GM19023 (cell line): ENCODE results near the gene MPV17.
"Not testable (repeated sequence)": the region's sequence is repeated elsewhere in the genome, so short reads cannot be mapped to it uniquely, and the experiment has no call there.

Experiments used
- ATAC-seq: cut with Tn5 transposase; IDR thresholded peaks from one replicate; pipeline ENCODE4 v1.9.1; 2021; ENCODE audit warnings: mild to moderate bottlenecking, moderate library complexity; ENCODE audit not compliant: unreplicated experiment

MPV17 gene

DNA sequence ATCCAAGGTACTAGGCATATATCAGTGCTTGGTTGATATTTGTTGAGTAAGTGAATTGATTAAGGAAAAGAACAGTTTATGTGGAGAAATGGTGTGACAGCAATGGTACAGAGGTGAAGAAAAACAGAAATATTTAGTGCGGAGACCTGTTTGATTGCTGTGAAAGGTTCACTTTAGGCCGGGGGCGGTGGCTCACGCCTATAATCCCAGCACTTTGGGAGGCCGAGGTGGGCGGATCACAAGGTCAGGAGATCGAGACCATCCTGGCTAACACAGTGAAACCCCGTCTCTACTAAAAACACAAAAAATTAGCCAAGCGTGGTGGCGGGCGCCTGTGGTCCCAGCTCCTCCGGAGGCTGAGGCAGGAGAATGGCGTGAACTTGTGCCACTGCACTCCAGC, 54.6 kb downstream of the MPV17 start:
- not testable (repeated sequence) for ATAC-seq

DNA sequence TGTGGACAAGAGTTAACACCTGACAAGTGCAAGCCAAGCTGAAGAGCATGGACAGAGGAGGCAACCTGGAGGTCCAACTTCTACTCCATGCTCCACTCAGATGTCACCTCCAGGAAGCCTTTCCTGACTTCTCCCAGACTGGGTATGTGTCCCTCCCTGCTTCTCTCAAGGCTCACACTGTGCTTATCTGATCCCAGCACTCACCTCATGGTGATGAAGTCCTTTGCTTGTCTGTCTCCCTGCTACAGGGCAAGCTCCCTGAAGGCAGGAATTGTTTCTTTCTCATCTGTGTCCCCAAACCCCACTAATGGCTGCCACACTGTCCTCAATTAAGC, 57.4 kb downstream of the MPV17 start:
- no peak for ATAC-seq

DNA sequence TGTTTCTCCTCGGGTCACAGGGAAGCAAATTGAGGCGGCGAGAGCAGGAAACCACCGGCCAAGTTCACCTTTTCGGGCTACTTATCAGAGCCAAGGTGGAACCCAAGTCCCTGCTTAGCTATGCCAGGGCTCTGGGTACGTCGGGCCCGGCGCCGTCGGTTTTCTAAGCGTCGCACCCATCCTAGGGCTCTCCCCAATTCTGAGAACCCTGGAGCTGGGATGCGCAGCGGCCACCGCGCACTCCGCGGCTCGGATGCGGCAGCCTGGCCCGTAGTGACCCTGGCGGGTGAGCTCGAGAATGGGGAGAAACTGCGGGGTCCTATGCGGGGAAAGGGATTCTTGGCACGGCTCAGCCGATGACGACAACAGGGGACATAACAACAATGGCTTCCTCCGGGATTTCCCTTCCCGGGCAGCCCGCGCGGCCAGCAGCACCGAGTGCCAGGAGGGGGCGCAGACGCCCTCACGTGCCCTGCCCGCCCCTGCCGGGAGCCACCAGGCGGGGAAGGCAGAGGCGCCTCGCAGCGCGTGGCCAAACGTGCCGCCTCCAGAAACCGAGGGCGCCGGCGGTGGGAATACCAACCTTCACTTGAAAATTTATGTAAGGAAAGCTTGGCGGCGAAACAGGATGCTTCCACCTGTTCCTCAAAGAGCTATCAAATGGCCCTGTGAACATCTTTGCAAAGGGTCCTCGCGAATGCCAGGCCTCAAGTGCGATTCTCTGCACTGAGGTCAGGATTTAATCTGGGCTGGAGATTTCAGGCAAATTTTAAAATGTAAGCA, 58.0 kb downstream of the MPV17 start:
- no peak for ATAC-seq

DNA sequence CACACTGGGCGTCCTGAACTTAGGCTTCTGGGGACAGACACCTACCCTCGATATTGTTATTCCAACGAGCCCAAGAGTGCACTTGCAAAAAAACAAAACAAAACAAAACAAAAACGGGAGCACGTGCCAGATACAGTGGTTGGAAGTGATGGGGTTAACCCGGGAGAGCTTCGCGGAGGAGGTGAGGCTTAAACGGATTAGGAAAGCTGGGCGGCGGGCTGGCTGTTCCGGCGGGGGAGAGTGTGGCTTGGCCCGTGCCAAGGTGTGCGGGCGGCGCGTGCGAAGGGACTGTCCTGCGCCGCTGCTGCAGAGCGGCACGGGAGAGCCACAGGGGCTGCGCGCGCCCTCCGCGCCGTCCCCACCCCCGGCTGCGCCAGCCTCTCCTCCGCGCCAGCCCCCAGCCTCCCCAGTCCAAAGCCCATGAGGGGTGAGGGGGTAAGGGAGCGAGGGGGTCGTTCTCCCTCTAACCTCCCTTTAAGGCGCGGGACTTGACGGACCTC, 58.6 kb downstream of the MPV17 start:
- no peak for ATAC-seq

DNA sequence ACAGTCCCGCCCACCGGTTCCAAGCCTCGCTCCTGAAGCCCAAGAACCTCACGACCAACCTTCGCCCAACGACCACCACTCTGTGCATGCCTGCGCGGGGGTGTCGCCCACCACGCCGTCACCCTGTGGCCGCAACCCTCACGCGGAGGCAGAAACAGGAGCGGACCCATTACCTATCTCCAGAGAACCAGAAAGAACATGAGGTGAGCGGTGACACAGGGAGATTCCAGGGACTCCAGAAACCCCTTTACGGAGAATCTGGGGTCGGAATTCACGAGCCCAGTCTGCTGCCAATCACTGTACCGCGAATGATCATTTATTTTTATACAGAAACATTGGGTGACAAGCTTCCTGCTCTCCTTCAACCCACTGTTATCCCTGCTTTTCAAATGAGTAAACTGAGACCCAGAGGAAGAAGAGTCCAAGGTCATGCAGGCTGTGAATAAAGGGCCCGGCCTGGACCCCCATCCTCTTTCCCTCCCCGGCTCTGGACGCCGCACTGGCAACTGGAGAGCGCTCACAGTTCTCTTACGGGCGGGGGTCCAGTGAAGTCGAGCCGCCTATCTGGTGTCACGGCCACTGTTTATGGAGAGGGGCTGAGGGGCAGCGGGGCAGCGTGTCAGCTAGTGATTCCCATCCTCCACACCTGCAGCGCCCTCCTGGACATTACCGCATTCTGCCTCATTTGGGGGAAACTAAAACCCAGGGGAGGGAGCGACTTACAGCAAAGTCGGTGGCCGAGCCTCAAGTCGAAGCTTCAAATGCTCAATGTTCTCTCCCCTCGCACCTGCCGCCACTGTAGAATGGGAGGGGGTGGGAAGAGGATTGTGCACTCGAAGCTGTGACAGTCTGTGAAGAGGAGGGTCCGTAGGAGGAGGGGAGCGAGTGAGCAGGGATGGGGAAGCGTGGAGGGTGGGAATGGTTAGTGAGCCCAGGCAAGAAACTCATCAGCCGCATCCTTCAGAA, 59.3 kb downstream of the MPV17 start:
- no peak for ATAC-seq

DNA sequence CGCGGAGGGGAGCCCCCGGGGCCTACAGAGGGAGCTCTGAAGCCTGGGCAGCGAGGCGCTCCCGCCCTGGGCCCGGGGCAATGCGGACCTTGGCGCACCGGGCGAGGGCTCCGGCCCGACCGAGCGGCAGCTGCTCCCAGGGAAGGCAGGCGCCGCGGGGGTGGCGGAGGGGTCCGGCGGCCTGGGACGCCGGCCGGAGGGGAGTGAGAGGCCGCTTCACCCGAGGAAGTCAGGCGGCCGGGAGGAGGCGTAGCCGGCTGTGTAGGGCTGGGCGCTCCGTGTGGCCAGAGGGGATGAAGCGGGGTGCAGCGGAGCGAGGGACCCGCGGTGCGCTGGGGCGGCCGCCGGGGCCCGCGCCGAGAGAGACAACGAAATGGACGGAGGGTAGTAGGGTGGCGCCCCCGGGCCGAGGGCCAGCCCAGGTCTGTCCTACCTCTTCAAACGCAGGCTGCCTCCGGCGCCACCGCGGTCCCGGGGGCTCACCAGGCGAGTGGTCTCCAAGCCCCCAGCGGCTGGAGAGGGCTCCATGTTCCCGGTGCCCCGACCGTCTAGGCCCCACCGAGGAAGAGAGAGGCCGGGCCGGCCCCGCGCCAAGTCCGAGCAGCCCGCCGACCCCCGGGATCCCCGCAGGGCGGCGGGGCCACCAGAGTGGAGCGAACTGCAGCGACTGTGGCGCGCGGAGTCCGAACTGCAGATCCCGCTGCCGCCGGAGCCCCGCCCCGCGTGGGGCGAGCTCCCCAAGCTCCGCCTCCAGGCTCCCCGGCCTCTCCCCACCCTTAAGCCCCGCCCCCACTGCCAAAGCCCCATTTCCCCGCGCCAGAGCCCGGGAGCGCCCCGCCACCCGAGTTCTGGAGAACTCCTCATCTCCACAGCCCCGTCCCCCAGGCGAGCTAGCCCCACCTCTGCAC, 60.3 kb downstream of the MPV17 start, which contains the start of gene SLC30A3:
Gene SLC30A3 (minus strand): TSS at position 669 of the 908 bp plus-strand sequence. CDS start 141 bp downstream, at position 528.
- peak; percentile 49 for ATAC-seq

DNA sequence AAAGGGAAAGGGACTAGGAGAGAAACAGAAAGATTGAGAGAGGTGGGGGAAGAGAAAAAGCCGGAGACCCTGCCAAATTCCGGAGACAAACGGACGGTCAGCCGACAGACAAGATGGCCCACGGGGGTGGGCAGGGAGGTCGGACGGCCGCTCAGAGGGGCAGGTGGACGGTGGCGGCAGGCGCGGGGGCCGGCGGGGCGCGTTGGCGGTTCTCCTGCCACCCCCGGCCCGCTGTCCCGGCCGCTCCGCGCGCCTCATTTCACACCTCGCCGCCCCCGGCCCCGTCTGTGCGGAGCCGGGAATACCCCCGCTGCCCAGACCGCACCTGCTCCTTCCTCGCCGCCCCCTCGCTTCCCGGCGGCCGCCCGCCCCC, 61.0 kb downstream of the MPV17 start:
- ATAC-seq: no peak

DNA sequence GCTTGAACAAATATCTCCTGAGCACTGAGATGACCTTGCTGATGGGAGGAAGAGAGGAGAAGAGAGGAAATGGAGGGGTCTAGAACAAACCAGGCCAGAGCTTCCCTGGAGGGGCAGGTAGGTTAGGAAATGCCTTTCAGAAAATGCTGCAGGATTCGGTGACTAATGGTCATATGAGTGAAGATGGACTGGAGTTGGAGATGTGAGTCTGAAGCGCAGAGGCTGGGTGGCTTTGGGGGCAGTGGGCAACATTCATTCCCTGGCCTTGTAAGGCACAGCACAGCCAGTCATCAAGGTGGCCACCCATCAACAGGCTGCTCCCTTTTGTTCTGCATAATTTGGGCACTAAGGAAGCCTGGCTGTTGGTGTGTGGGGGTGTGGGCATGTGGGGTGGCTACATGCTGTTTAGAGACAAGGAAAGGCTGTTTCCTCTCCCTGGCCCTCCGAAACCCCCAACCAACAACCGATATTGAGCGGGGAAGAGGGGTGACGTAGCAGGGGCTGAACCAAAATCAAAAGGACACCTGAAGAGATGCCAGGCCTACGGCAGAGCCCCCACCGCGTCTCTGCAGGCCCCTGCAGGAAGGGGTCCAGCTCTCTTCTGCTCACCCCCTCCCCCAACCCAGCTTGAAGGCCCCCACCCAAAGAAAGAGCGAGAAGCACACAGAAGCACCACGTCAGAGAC, 61.5 kb downstream of the MPV17 start:
- no peak for ATAC-seq
